VCaP (cell line): ENCODE measurements around the gene HSPA4L.

Source experiments
- H3K27ac ChIP-seq: fragments of 450-650 bp; 2 replicates; pipeline ENCODE4 v1.5.1; 2017
- TF ChIP-seq, protein P1 (sequence below): fragments of 450-650 bp; conservative IDR thresholded peaks from 2 replicates; pipeline ENCODE4 v1.5.1; 2017; ENCODE audit warnings: mild to moderate bottlenecking, moderate library complexity

Gene HSPA4L

GRCh38 chr4:127776620-127777019, 5.5 kb upstream of the HSPA4L start:
- H3K27ac ChIP-seq = no peak overlapping the region
- TF ChIP-seq, protein P1, sequence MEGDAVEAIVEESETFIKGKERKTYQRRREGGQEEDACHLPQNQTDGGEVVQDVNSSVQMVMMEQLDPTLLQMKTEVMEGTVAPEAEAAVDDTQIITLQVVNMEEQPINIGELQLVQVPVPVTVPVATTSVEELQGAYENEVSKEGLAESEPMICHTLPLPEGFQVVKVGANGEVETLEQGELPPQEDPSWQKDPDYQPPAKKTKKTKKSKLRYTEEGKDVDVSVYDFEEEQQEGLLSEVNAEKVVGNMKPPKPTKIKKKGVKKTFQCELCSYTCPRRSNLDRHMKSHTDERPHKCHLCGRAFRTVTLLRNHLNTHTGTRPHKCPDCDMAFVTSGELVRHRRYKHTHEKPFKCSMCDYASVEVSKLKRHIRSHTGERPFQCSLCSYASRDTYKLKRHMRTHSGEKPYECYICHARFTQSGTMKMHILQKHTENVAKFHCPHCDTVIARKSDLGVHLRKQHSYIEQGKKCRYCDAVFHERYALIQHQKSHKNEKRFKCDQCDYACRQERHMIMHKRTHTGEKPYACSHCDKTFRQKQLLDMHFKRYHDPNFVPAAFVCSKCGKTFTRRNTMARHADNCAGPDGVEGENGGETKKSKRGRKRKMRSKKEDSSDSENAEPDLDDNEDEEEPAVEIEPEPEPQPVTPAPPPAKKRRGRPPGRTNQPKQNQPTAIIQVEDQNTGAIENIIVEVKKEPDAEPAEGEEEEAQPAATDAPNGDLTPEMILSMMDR = no peak

DNA sequence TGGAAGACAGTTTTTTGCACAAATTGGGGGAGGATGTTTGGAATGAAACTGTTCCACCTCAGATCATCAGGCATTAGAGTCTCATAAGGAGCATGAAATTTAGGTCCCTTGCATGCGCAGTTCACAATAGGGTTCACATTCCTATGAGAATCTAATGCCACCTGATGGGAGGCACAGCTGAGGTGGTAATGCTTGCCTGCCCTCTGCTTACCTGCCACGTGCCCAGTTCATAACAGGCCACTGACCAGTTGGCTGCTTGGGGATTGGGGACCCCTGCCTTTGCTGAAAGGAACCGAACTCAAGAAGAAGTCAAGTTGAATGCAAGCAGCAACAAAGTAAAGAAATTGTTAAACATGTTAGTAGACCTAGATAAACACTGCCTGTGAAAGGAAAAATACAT, 4.6 kb upstream of the HSPA4L start:
- no peak overlapping the region for H3K27ac ChIP-seq
- TF ChIP-seq, protein P1 = no peak

DNA sequence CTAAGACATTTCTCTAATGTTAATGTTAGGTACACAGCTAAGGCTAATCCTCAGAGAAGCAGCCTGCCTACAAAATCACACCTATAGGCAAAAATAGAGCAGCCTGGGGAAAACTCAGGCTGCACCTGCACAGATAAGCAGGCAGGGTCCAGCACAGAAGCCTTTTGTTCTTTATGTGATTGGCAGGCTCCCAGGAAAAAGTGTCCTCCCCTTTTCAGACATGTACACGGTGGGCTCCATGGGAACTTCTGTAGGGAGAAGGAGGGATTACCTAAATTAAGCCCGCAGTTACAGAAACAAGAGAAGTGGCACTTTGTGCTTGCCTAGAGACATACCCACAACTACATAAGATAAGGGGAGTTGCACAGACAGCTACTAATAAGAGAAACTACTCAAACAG, 4.0 kb upstream of the HSPA4L start:
- no peak overlapping the region for H3K27ac ChIP-seq
- TF ChIP-seq, protein P1 = no peak

GRCh38 chr4:127780598-127780997, 1.5 kb upstream of the HSPA4L start:
- H3K27ac ChIP-seq = no peak overlapping the region
- TF ChIP-seq, protein P1 = no peak

- TF ChIP-seq, protein P1 = no peak
- H3K27ac ChIP-seq = peak overlapping the region; percentile 64; the same call in 1 of the 2 replicates
Observed at GRCh38 chr4:127781300-127782024, 660 bp upstream of the HSPA4L start.

- TF ChIP-seq, protein P1 = no peak
- H3K27ac ChIP-seq = peak overlapping the region; percentile 64; the same call in 1 of the 2 replicates
Observed at GRCh38 chr4:127782025-127782274, 172 bp upstream of the HSPA4L start.

- H3K27ac ChIP-seq = no peak overlapping the region
- TF ChIP-seq, protein P1 = no peak
Observed at GRCh38 chr4:127783026-127783769, 1.1 kb downstream of the HSPA4L start.
